A549 (cell line): ENCODE results near the gene FXR1. TPM values are rescaled to one million over a fixed set of nuclear protein-coding genes. Genes with fewer than 3 reads are reported as not detected.

Experiments
- ATAC-seq, 2 experiments: fragments of 200-7000 bp in 1 of 2; fragments of >200 bp in 1 of 2; cut with Nextera tagmentation in 1 of 2; cut with Tn5 transposase in 1 of 2; 3 replicates each; pipeline versions ENCODE4 v1.8.0 to v1.9.1; 2018 to 2020; ENCODE audit warnings: mild to moderate bottlenecking in 1 of 2, moderate library complexity in 1 of 2
- CTCF ChIA-PET: fragments of 300-600 bp; sonication (Branson Sonifier 250); formaldehyde crosslinking; extraction: SDS; loops from one replicate; lab custom pipeline; 2021; ENCODE audit warnings: antibody characterized with exemption, inconsistent platforms; lab: Yijun Ruan, JAX
- POLR2A ChIA-PET: fragments of 350-600 bp; formaldehyde crosslinking; extraction: SDS; loops from one replicate; lab custom pipeline; 2021; ENCODE audit warnings: antibody characterized with exemption, inconsistent platforms; lab: Yijun Ruan, JAX
- DNase-seq, 2 experiments: peaks; one replicate each; pipeline versions ENCODE4 v3.0.0 to v3.0.0-alpha.2; 2011 to 2016; ENCODE audit warnings: low read depth in 1 of 2, low spot score in 1 of 2
- FAIRE-seq: peaks from 2 replicates; lab custom pipeline; 2011; peaks lifted over from hg19 to GRCh38; lab: Jason Lieb, UNC
- H3K27ac ChIP-seq, 2 experiments: fragments of >200 bp; sonication (Bioruptor Twin); formaldehyde crosslinking; 3 replicates each; pipeline ENCODE4 v1.5.1; 2016 to 2017
- H3K4me1 ChIP-seq: fragments of >200 bp; sonication (Bioruptor Twin); formaldehyde crosslinking; 3 replicates; pipeline ENCODE4 v1.6.1; 2016
- H3K4me2 ChIP-seq: fragments of >200 bp; sonication (Bioruptor Twin); formaldehyde crosslinking; 3 replicates; pipeline ENCODE4 v1.6.1; 2016
- H3K4me3 ChIP-seq: fragments of >200 bp; sonication (Bioruptor Twin); formaldehyde crosslinking; 3 replicates; pipeline ENCODE4 v1.5.1; 2016
- H3K9me3 ChIP-seq: fragments of >200 bp; sonication (Bioruptor Twin); formaldehyde crosslinking; 3 replicates; pipeline ENCODE4 v1.6.1; 2016
- ATOH8 ChIP-seq: fragments of 250-450 bp; sonication (Bioruptor Pico); IDR thresholded peaks from 2 replicates; pipeline ENCODE4 v1.5.0; 2020; ENCODE audit warnings: low read depth, mild to moderate bottlenecking, moderate library complexity
- BCL3 ChIP-seq: fragments of >200 bp; sonication (Bioruptor Twin); formaldehyde crosslinking; IDR thresholded peaks from 3 replicates; pipeline ENCODE4 v1.6.1; 2016
- BHLHE40 ChIP-seq: IDR thresholded peaks from 2 replicates; pipeline ENCODE4 v1.6.1; 2012; ENCODE audit warnings: low read depth, low read length, inconsistent platforms
- CBX2 ChIP-seq: fragments of 200-600 bp; sonication (generic); IDR thresholded peaks from 2 replicates; pipeline ENCODE4 v1.6.1; 2016; ENCODE audit warnings: low read depth, mild to moderate bottlenecking, borderline replicate concordance
- CBX8 ChIP-seq: fragments of 200-600 bp; sonication (generic); IDR thresholded peaks from 2 replicates; pipeline ENCODE4 v1.6.1; 2016
- CHD2 ChIP-seq: fragments of 150-350 bp; IDR thresholded peaks from 2 replicates; pipeline ENCODE4 v1.6.1; 2014; ENCODE audit warnings: low read length; ENCODE audit not compliant: partially characterized antibody
- EHMT2 ChIP-seq: fragments of 200-600 bp; sonication (generic); IDR thresholded peaks from 2 replicates; pipeline ENCODE4 v1.6.1; 2016; ENCODE audit warnings: antibody characterized with exemption, low read depth, mild to moderate bottlenecking, moderate library complexity
- EP300 ChIP-seq, 2 experiments: fragments of >200 bp; sonication (Bioruptor Twin); formaldehyde crosslinking; IDR thresholded peaks; 2 replicates in 1 of 2; 3 replicates in 1 of 2; pipeline ENCODE4 v1.6.1; 2016 to 2017
- HEYL ChIP-seq: fragments of 250-450 bp; sonication (Bioruptor Pico); IDR thresholded peaks from 2 replicates; pipeline ENCODE4 v1.8.0; 2021; ENCODE audit warnings: mild to moderate bottlenecking, moderate library complexity
- JUNB ChIP-seq: fragments of >200 bp; sonication (Bioruptor Twin); formaldehyde crosslinking; IDR thresholded peaks from 2 replicates; pipeline ENCODE4 v1.6.1; 2016
- MAFK ChIP-seq: fragments of 450-650 bp; IDR thresholded peaks from 2 replicates; pipeline ENCODE4 v1.6.1; 2014; ENCODE audit not compliant: partially characterized antibody
- MAX ChIP-seq: IDR thresholded peaks from 2 replicates; pipeline ENCODE4 v1.6.1; 2012
- NFE2L2 ChIP-seq: fragments of 150-350 bp; conservative IDR thresholded peaks from 2 replicates; pipeline ENCODE4 v1.6.1; 2014; ENCODE audit warnings: low read length
- NR3C1 ChIP-seq: fragments of >200 bp; sonication (Bioruptor Twin); formaldehyde crosslinking; IDR thresholded peaks from 3 replicates; pipeline ENCODE4 v1.6.1; 2017
- RAD21 ChIP-seq, 2 experiments: fragments of >200 bp in 1 of 2; sonication (Bioruptor Twin) in 1 of 2; formaldehyde crosslinking in 1 of 2; IDR thresholded peaks in 1 of 2; conservative IDR thresholded peaks in 1 of 2; 2 replicates in 1 of 2; 3 replicates in 1 of 2; pipeline ENCODE4 v1.6.1; 2012 to 2018; ENCODE audit warnings: inconsistent platforms in 1 of 2
- RCOR1 ChIP-seq: fragments of 150-350 bp; IDR thresholded peaks from 2 replicates; pipeline ENCODE4 v1.6.1; 2014; ENCODE audit warnings: antibody characterized with exemption, low read length, low read depth
- RFX5 ChIP-seq: fragments of 450-650 bp; IDR thresholded peaks from 2 replicates; pipeline ENCODE4 v1.7.1; 2014; ENCODE audit warnings: antibody characterized with exemption, mild to moderate bottlenecking, moderate library complexity
- RNF2 ChIP-seq: fragments of 200-600 bp; sonication (generic); IDR thresholded peaks from 2 replicates; pipeline ENCODE4 v1.6.1; 2016; ENCODE audit warnings: low read depth, mild to moderate bottlenecking, antibody characterized with exemption, moderate library complexity, borderline replicate concordance
- TFCP2L1 ChIP-seq: fragments of 250-450 bp; sonication (Bioruptor Pico); IDR thresholded peaks from 2 replicates; pipeline ENCODE4 v1.5.0; 2021; ENCODE audit warnings: mild to moderate bottlenecking
- ZC3H11A ChIP-seq: fragments of 450-650 bp; IDR thresholded peaks from 2 replicates; pipeline ENCODE4 v1.6.1; 2014; ENCODE audit warnings: antibody characterized with exemption, mild to moderate bottlenecking
- ZFP36 ChIP-seq: fragments of 450-650 bp; IDR thresholded peaks from 2 replicates; pipeline ENCODE4 v1.6.1; 2014; ENCODE audit warnings: borderline replicate concordance; ENCODE audit not compliant: partially characterized antibody
- WGBS: methylation state at CpG from one replicate; pipeline ENCODE4 v1.1.6; 2017; ENCODE audit errors: missing lambda C conversion rate; 5-methylcytosine and 5-hydroxymethylcytosine counted together
- polyA plus RNA-seq, 4 experiments: library from polyadenylated mRNA; depleted of rRNA in 3 of 4; stranded (reverse); fragments of >200 nt; fragmentation: RNase III in 1 of 4; extraction: RNeasy Plus Mini Kit Qiagen cat#74134 plus additional on column Dnase treatment in 1 of 4; gene quantifications; 2 replicates in 3 of 4; 3 replicates in 1 of 4; pipeline ENCODE4 v1.2.3, GENCODE V29; 2011 to 2017
- TF ChIP-seq, protein P1 (sequence below): IDR thresholded peaks from 2 replicates; pipeline ENCODE4 v1.6.1; 2012
- TF ChIP-seq, protein P2 (sequence below): fragments of 150-350 bp; IDR thresholded peaks from 2 replicates; pipeline ENCODE4 v1.6.1; 2014; ENCODE audit warnings: low read depth, mild to moderate bottlenecking, low read length
- TF ChIP-seq, protein P3 (sequence below): fragments of >200 bp; sonication (Bioruptor Twin); formaldehyde crosslinking; IDR thresholded peaks from 2 replicates; pipeline ENCODE4 v1.6.1; 2016

The FXR1 gene
- polyA plus RNA-seq, 2 of the 4 experiments (the other 2 are of a cell fraction) = 98.3 to 132 TPM

DNA sequence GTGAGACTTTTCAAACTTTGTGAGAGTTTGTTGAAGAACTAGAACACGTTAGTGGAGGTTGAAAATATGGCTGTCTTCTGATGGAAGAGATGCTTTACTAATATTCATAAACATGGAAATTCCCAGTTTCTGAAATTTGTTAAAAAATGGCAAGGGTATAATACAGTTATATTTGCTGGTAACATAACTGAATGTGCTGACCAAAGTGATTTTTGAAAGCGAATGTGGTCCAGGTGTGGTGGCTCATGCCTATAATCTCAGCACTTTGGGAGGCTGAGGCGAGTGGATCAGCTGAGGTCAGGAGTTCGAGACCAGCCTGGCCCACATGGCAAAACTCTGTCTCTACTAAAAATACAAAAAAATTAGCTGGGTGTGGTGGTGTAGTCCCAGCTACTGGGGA is 18.1 kb downstream of the FXR1 start:
- FAIRE-seq = no peak
- Histone ChIP-seq H3K4me1 (peaks cover 4% of the 10 kb centered on the region; the same call in 1 of the 3 replicates), H3K9me3 (peaks cover 6% of the 10 kb centered on the region; the same call in 1 of the 3 replicates), H3K4me2 (no peak overlapping the region), H3K4me3 (no peak overlapping the region), H3K27ac (no peak overlapping the region)
- no peak for ATAC-seq
- WGBS = 89% methylated on average over 4 of the region's 4 CpGs
- POLR2A ChIA-PET = no interaction called here
- no peak for DNase-seq
- TF ChIP-seq MAFK (peak; percentile 58), CBX8 (no peak)
- CTCF ChIA-PET = interaction anchor here (1.4 kb wide), 1 partner anchor 14 kb away, joined by 3 read pairs; no protein-coding TSS in a partner anchor

- CTCF ChIA-PET = no interaction called here
- no peak for DNase-seq
- Histone ChIP-seq H3K9me3 (peaks cover 2% of the 10 kb centered on the region; the same call in 1 of the 3 replicates), H3K27ac (no peak overlapping the region), H3K4me3 (no peak overlapping the region), H3K4me1 (peaks cover 4% of the 10 kb centered on the region; the same call in 1 of the 3 replicates), H3K4me2 (no peak overlapping the region)
- no peak for ATAC-seq
- no peak for FAIRE-seq
- TF ChIP-seq EP300 (IDR thresholded peaks at IDR 0.05) (no peak), BCL3 (no peak), RFX5 (no peak), CBX2 (no peak), MAX (no peak), BHLHE40 (no peak), RAD21 (conservative IDR thresholded peaks at IDR 0.05 in 1 of 2, IDR thresholded peaks at IDR 0.05 in 1 of 2) (no peak), ZC3H11A (no peak), NFE2L2 (no peak), HEYL (CRISPR knock-in tag) (no peak), CHD2 (no peak), RNF2 (no peak), TFCP2L1 (no peak), JUNB (no peak), NR3C1 (no peak), CBX8 (no peak)
- TF ChIP-seq, protein P1, sequence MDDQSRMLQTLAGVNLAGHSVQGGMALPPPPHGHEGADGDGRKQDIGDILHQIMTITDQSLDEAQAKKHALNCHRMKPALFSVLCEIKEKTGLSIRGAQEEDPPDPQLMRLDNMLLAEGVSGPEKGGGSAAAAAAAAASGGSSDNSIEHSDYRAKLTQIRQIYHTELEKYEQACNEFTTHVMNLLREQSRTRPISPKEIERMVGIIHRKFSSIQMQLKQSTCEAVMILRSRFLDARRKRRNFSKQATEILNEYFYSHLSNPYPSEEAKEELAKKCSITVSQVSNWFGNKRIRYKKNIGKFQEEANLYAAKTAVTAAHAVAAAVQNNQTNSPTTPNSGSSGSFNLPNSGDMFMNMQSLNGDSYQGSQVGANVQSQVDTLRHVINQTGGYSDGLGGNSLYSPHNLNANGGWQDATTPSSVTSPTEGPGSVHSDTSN = no peak
- TF ChIP-seq, protein P2, sequence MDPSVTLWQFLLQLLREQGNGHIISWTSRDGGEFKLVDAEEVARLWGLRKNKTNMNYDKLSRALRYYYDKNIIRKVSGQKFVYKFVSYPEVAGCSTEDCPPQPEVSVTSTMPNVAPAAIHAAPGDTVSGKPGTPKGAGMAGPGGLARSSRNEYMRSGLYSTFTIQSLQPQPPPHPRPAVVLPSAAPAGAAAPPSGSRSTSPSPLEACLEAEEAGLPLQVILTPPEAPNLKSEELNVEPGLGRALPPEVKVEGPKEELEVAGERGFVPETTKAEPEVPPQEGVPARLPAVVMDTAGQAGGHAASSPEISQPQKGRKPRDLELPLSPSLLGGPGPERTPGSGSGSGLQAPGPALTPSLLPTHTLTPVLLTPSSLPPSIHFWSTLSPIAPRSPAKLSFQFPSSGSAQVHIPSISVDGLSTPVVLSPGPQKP = no peak
- TF ChIP-seq, protein P3, sequence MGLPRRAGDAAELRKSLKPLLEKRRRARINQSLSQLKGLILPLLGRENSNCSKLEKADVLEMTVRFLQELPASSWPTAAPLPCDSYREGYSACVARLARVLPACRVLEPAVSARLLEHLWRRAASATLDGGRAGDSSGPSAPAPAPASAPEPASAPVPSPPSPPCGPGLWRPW = no peak
- POLR2A ChIA-PET = no interaction called here
- WGBS = 84% methylated on average over 1 of the region's 1 CpG
Measured at GRCh38 chr3:180932819-180933218, 20.3 kb downstream of the FXR1 start.

- 71% methylated on average over 1 of the region's 1 CpG for WGBS
Measured at GRCh38 chr3:180934638-180935037, 22.2 kb downstream of the FXR1 start.

More at GRCh38 chr3:180934638-180935037, 22.2 kb downstream of the FXR1 start:
- no peak for DNase-seq
- Histone ChIP-seq H3K4me2 (no peak overlapping the region), H3K9me3 (no peaks in the 10 kb centered on the region), H3K4me3 (no peak overlapping the region), H3K4me1 (peaks cover 4% of the 10 kb centered on the region; the same call in 1 of the 3 replicates), H3K27ac (no peak overlapping the region)
- ChIA-PET POLR2A (interaction anchor here (1.8 kb wide), 1 partner anchor 22 kb away, joined by 8 read pairs; the partner anchor contains the start of gene FXR1), CTCF (interaction anchor here (0.6 kb wide), 1 partner anchor 9 kb away, joined by 4 read pairs; no protein-coding TSS in a partner anchor)
- no peak for FAIRE-seq
- ATAC-seq = no peak
- TF ChIP-seq RCOR1 = no peak
- no peak for TF ChIP-seq ZFP36
- no peak for TF ChIP-seq ATOH8
- no peak for TF ChIP-seq NFE2L2
- TF ChIP-seq EHMT2 = no peak
- no peak for TF ChIP-seq MAX
- no peak for TF ChIP-seq RFX5
- TF ChIP-seq NR3C1 = no peak
- TF ChIP-seq CBX2 = no peak
